Effector memory CD8-positive, alpha-beta T cell (primary cell): ENCODE results near the gene LRRC61.
"Not testable (repeated sequence)": the region's sequence is repeated elsewhere in the genome, so short reads cannot be mapped to it uniquely, and the experiment has no call there.

Experiments
- ATAC-seq: fragments of 150-1000 bp; cut with Tn5 transposase; replicated peaks from 2 replicates; pipeline ENCODE4 v1.10.0; 2021; ENCODE audit warnings: mild to moderate bottlenecking, moderate library complexity
- DNase-seq, 3 experiments: peaks; one replicate each; pipeline ENCODE4 v3.0.0; 2021
- H3K27ac Mint-ChIP-seq, 2 donors: one replicate each; pipeline ENCODE4 v1.8.0; 2022; ENCODE audit warnings: mild to moderate bottlenecking in 2 of 2, mixed read lengths in 2 of 2, moderate library complexity in 2 of 2
- H3K27me3 Mint-ChIP-seq, 2 donors: one replicate each; pipeline ENCODE4 v1.8.0; 2022; ENCODE audit warnings: mixed read lengths in 2 of 2
- H3K36me3 Mint-ChIP-seq: one replicate; pipeline ENCODE4 v1.8.0; 2022; ENCODE audit warnings: mild to moderate bottlenecking, moderate library complexity, mixed read lengths; ENCODE audit not compliant: insufficient read depth
- H3K4me1 Mint-ChIP-seq, 2 donors: one replicate each; pipeline ENCODE4 v1.8.0; 2022; ENCODE audit warnings: low read depth in 2 of 2, mixed read lengths in 2 of 2
- H3K4me3 Mint-ChIP-seq, 2 donors: one replicate each; pipeline ENCODE4 v1.8.0; 2022; ENCODE audit warnings: mild to moderate bottlenecking in 2 of 2, mixed read lengths in 2 of 2, moderate library complexity in 2 of 2
- H3K9me3 Mint-ChIP-seq, 2 donors: one replicate each; pipeline ENCODE4 v1.8.0; 2022; ENCODE audit warnings: mixed read lengths in 2 of 2

LRRC61 gene

DNA sequence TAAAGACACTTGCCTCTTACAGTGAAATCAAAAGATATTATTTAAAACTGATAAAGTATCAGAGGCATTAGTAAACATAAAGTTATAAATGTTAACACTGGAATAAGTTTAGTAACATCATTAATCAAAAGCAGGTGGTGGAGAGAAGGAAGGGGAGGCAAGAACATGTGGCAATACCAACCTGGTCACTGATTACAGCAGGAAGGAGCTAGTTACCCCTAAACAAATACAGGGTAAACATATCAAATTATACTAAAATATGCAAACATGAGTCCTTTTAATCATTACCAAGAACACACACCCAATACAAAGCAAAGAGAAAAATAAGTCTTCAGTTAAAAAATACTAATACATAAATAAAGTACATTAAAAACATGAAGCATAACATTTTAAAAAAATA, 25.2 kb upstream of the LRRC61 start:
- H3K9me3 Mint-ChIP-seq, H3K27me3 Mint-ChIP-seq, ATAC-seq, H3K4me3 Mint-ChIP-seq, H3K27ac Mint-ChIP-seq, H3K36me3 Mint-ChIP-seq, DNase-seq, H3K4me1 Mint-ChIP-seq: not testable (repeated sequence)

DNA sequence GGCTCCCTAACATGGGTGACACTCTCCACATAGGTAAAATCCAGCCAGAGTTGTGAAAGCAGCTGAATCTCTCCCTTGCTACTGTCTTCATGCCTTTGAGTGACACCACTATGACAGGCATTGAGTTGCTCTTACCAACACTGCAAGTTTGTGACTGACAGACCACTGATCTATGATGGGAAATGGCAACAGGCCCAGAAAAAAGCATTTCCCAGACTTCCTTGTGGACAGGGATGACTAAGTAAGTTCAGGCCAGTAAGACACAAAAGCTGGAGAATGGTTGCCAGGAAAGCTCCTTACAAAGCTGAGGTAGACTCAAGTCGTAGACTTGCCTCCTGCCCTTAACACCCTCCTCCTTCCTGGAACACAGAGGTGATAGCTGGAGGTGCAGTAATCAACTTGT, 20.2 kb upstream of the LRRC61 start:
- ATAC-seq, H3K27ac Mint-ChIP-seq, DNase-seq, H3K4me1 Mint-ChIP-seq, H3K36me3 Mint-ChIP-seq, H3K9me3 Mint-ChIP-seq, H3K27me3 Mint-ChIP-seq, H3K4me3 Mint-ChIP-seq: not testable (repeated sequence)

DNA sequence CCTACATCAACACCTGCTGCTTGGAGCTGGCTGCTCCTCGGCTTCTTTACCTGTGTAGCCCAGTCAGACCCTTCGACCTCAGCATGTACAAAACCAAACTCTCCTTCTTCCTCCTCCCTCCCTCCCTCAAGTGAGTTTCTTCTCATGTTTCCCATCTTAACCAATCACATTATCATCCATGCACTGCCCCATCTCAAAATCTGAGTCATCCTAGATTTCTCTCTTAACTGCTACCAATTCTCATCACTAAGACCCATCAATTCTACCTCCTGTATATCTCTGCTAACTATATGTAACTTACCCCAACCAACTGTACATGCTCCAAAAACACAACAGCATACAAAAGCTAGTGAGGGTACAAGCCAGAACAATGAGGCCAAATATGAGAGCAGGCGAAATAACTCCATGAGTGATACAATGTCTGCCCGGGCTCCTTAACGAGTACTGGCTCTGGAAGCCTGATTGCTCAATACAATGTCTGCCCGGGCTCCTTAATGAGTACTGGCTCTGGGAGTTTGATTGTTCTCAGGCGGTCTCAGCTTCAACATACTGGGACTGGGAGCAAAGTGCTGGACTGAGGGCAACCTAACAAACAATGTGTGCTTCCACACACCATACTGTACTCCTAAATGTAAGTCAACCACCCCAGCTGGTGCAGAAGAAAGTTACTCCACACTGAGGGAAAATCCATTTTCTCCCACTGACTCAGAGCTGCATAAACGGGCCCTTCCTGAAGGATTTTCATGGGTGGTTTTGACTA, 18.5 kb upstream of the LRRC61 start:
- not testable (repeated sequence) for H3K36me3 Mint-ChIP-seq, H3K4me3 Mint-ChIP-seq, DNase-seq, ATAC-seq, H3K9me3 Mint-ChIP-seq, H3K27me3 Mint-ChIP-seq
- peaks cover 2 to 12% of the 10 kb centered on the region in 2 donors for H3K4me1 Mint-ChIP-seq
- peak overlapping the region in 1 of 2 donors; percentile 54 for H3K27ac Mint-ChIP-seq

DNA sequence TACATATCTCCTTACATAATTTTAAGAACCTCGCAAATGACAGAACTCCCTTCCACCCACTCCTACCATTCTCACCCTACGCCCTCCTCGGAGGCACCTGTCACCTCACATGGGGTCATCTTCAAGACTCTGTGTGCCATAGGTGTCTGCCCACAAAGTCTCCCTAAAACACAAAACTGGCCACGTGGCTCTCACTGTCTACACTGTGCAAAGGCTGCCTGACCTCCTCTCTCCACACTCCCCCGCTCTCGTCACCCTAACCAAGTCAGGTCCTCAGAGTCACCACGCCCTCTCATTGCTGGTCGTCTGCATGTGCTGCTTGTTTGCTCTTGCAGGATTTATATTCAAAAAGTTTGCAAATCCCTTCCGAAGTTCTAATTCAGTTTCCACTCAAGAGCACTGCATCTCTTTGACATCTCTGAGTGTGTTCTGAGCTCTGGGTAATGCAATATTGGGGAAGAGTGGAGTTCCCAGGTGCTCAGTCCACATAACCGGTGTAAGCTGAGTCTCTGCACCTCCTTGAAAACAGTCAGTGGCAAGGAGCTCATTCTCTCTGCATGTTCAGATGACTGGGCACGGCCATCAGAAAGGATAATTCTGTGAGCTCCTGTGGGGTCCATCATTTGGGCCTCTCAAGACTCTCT, 17.8 kb upstream of the LRRC61 start:
- not testable (repeated sequence) for DNase-seq, H3K9me3 Mint-ChIP-seq, H3K27me3 Mint-ChIP-seq, ATAC-seq, H3K4me3 Mint-ChIP-seq, H3K36me3 Mint-ChIP-seq
- Mint-ChIP-seq H3K27ac (peak overlapping the region in 1 of 2 donors; percentile 54), H3K4me1 (peaks cover 2 to 12% of the 10 kb centered on the region in 2 donors)

DNA sequence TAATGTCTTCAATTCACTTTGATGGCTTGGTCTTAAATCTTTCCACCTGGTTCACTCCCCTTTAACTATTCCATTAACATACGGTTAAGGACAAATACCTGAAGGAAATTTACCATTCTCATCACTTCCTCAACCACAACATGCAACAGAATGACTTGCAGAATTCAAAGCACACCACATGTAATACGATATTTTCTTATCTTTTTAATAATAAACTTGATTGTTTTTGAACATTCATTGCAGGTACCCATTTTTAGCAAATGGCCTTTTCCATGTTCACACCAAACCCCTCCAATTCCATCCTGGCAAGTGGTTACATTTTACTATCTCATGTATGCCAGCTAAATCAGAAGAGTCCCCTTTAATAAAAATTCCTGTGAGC, 17.3 kb upstream of the LRRC61 start:
- not testable (repeated sequence) for H3K27me3 Mint-ChIP-seq, H3K4me3 Mint-ChIP-seq, DNase-seq, H3K36me3 Mint-ChIP-seq, H3K27ac Mint-ChIP-seq, ATAC-seq, H3K9me3 Mint-ChIP-seq
- peaks cover 2 to 12% of the 10 kb centered on the region in 2 donors for H3K4me1 Mint-ChIP-seq

DNA sequence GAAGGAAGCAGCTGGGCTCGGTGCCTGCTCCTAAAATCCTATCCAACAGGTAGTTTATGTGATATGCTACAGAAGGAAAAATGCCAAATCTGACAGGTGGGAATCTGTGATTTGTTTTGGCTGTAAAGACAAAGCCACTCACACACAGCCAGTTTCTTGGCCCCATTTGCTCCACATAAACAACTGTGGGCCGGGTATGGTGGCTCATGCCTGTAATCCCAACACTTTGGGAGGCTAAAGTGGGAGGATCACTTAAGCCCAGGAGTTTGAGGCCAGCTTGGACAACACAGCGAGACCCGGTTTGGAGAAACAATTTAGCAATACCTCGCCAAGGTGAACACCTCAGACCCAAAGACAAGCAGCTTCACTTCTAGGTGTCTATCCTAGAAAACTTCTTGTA, 16.8 kb upstream of the LRRC61 start:
- not testable (repeated sequence) for H3K27ac Mint-ChIP-seq, H3K4me3 Mint-ChIP-seq, DNase-seq, ATAC-seq, H3K27me3 Mint-ChIP-seq, H3K36me3 Mint-ChIP-seq, H3K9me3 Mint-ChIP-seq
- H3K4me1 Mint-ChIP-seq: peaks cover 2 to 12% of the 10 kb centered on the region in 2 donors

DNA sequence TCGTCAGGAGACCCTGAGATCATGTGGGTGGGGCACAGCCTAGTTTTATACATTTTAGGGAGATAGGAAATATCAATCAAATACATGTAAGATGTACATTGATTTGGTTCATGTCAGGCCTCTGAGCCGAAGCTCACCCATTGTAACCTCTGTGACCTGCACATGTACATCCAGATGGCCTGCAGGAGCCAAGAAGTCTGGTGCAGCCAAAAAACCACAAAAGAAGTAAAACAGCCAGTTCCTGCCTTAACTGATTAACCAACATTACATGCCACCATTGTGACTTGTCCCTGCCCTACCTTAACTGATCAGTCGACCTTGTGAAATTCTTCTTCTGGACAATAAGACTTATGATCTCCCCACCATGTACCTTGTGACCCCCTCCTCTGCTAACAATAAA, 16.0 kb upstream of the LRRC61 start:
- no peaks in the 10 kb centered on the region for H3K27me3 Mint-ChIP-seq
- H3K4me3 Mint-ChIP-seq: no peak overlapping the region
- H3K36me3 Mint-ChIP-seq: no peaks in the 10 kb centered on the region
- DNase-seq: no peak
- no peaks in the 10 kb centered on the region for H3K9me3 Mint-ChIP-seq
- H3K27ac Mint-ChIP-seq: no peak overlapping the region
- no peak for ATAC-seq
- H3K4me1 Mint-ChIP-seq: peaks cover 2 to 12% of the 10 kb centered on the region in 2 donors

DNA sequence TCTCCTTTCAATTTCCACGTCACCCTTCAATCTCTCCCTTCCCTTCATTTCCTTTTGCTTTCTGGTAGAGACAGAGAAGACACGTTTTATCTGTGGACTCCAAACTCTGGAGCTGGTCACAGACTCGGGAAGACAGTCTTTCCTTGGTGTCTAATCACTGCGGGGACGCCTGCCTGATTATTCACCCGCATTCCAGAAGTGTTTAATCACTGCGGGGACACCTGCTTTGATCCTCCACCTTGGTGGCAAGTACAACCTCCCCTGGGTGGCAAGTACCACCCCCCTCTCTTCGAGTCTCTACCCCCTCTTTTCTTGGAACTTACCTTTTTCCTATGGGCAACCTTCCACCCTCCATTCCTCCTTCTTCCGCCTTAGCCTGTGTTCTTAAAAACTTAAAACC, 15.3 kb upstream of the LRRC61 start:
- ATAC-seq: no peak
- Mint-ChIP-seq H3K36me3 (no peaks in the 10 kb centered on the region), H3K9me3 (no peaks in the 10 kb centered on the region), H3K4me1 (peaks cover 2 to 12% of the 10 kb centered on the region in 2 donors), H3K4me3 (no peak overlapping the region), H3K27me3 (no peaks in the 10 kb centered on the region), H3K27ac (no peak overlapping the region)
- DNase-seq: no peak

DNA sequence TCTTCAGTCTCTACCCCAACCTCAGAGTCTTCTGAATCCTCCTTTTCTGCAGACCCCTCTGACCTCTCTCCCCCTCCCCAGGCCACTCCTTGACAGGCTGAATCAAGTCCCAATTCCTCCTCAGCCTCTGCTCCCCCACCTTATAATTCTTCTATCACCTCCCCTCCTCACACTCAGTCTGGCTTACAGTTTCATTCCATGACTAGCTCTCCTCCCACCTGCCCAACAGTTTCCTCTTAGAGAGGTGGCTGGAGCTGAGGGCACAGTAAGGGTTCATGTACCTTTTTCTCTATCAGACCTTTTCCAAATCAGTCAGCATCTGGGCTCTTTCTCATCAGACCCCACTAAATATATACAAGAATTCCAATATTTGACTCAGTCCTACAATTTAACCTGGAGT, 14.6 kb upstream of the LRRC61 start:
- Mint-ChIP-seq H3K36me3 (no peaks in the 10 kb centered on the region), H3K4me1 (peaks cover 5 to 12% of the 10 kb centered on the region in 2 donors), H3K27me3 (no peaks in the 10 kb centered on the region), H3K27ac (no peak overlapping the region), H3K9me3 (no peaks in the 10 kb centered on the region), H3K4me3 (no peak overlapping the region)
- ATAC-seq (no peak), DNase-seq (no peak)

DNA sequence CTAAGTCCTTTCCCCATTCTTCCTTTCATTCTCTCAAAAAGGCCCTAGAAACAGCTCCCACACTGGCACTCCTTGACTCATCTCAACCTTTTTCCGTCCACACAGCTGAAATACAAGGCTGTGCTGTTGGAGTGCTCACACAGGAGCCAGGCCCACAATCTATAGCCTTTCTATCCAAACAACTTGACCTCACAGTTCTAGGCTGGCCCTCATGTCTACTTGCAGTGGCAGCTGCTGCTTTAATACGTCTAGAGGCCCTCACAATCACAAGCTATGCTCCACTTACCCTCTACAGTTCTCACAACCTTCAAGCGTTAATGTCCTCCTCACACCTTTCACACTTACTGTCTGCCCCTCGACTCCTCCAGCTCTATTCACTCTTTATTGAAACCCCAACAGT, 12.0 kb upstream of the LRRC61 start:
- Mint-ChIP-seq H3K4me1 (peaks cover 3 to 6% of the 10 kb centered on the region in 2 donors), H3K27ac (no peak overlapping the region), H3K36me3 (no peaks in the 10 kb centered on the region), H3K4me3 (no peak overlapping the region), H3K27me3 (no peaks in the 10 kb centered on the region), H3K9me3 (no peaks in the 10 kb centered on the region)
- DNase-seq (no peak), ATAC-seq (no peak)

DNA sequence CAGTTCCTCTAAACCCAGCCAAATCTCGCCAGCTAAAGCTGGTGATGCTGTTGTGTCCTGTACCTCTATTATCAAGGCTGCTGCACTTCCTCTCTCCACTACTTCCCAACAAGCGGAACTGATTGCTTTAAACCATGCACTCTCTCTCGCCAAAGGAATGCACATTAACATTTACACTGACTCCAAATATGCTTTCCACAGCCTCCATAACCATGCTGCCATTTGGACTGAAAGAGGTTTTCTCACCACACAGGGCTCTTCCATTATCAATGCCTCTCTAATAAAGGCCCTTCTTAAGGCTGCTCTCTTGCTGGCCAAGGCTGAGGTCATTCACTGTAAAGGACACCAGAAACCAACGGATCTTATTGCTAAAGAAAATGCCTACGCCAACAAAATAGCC, 11.4 kb upstream of the LRRC61 start:
- H3K4me1 Mint-ChIP-seq: peaks cover 3 to 6% of the 10 kb centered on the region in 2 donors
- no peaks in the 10 kb centered on the region for H3K9me3 Mint-ChIP-seq
- no peak overlapping the region for H3K27ac Mint-ChIP-seq
- H3K36me3 Mint-ChIP-seq: no peaks in the 10 kb centered on the region
- no peaks in the 10 kb centered on the region for H3K27me3 Mint-ChIP-seq
- ATAC-seq (no peak), DNase-seq (no peak)
- H3K4me3 Mint-ChIP-seq: no peak overlapping the region

DNA sequence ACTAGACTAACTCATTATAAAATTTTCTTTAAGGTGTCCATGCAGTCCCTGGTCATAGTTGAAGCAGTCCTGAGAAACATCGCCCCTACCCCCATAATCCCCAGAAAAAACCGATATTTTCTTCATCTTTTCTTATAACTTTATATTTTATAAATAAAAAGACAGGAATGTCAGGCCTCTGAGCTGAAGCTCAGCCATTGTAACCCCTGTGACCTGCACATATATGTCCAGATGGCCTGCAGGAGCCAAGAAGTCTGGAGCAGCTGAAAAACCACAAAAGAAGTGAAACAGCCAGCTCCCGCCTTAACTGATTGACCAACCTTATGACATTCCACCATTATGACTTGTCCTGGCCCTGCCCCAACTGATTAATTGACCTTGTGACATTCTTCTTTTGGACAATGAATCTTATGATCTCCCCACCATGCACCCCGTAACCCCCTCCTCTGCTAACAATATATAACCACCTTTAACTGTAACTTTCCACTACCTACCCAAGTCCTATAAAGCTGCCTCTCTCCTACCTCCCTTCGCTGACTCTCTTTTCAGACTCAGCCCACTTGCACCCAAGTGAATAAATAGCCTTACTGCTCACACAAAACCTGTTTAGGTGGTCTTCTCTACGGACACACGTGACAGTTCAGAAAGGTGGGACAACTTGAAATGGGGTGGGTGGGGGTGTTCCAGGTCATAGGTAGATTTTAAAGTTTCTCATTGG, 10.3 kb upstream of the LRRC61 start:
- not testable (repeated sequence) for H3K27ac Mint-ChIP-seq, H3K9me3 Mint-ChIP-seq, ATAC-seq, DNase-seq, H3K4me3 Mint-ChIP-seq, H3K36me3 Mint-ChIP-seq, H3K27me3 Mint-ChIP-seq, H3K4me1 Mint-ChIP-seq

DNA sequence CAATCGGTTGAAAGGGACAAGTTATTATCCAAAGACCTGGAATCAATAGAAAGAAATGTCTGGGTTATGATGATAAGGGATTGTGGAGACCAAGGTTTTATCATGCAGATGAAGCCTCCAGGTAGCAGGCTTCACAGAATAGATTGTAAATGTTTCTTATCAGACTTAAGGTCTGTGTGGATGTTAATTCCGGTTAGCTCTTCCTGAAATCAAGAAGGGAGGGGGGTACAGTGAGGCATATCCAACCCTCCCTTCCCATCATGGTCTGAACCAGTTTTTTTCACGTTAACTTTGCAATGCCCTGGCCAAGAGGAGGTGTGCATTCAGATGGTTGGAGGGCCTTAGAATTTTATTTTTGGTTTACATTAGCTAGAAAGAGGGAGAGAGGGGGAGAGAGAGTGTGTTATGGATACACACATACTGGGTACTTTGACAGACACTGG, 9.8 kb upstream of the LRRC61 start:
- Mint-ChIP-seq H3K27me3 (no peaks in the 10 kb centered on the region), H3K9me3 (no peaks in the 10 kb centered on the region), H3K36me3 (no peaks in the 10 kb centered on the region), H3K27ac (no peak overlapping the region), H3K4me1 (peaks cover 3 to 9% of the 10 kb centered on the region in 2 donors), H3K4me3 (no peak overlapping the region)
- ATAC-seq: no peak
- DNase-seq: no peak

DNA sequence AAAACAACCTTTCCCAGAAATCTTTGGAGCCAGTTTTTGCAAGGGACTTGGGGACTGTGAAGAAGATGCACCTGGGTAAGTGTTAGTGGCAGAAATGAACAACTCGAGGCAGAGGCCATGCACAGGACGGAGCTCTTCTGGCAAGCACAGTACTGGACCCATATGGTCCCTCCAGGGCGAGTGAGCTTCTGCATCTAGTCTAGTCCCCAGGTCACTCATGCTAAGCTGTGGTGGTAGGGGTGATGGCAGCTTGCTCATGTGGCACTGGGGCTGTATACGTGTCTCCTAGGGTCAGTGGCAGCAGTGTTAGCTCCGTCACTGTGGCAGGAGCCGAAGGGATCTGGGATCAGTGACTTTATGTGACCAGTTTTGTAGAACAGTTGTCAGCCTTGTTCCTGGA, 9.3 kb upstream of the LRRC61 start:
- H3K27ac Mint-ChIP-seq: no peak overlapping the region
- ATAC-seq: no peak

More for the DNA sequence above, 9.3 kb upstream of the LRRC61 start:
- H3K9me3 Mint-ChIP-seq: no peaks in the 10 kb centered on the region
- no peaks in the 10 kb centered on the region for H3K36me3 Mint-ChIP-seq
- no peak overlapping the region for H3K4me3 Mint-ChIP-seq
- peaks cover 3 to 4% of the 10 kb centered on the region in 2 donors for H3K4me1 Mint-ChIP-seq
- DNase-seq: no peak
- H3K27me3 Mint-ChIP-seq: no peaks in the 10 kb centered on the region
